Peyer's patch (tissue), 4 donors: ENCODE results near the gene RBMS1. TPM values are rescaled to one million over a fixed set of nuclear protein-coding genes. Genes with fewer than 3 reads are reported as not detected.

Experiments used
- DNase-seq, 3 donors: peaks; one replicate each; pipeline ENCODE4 v3.0.0-alpha.2; 2017 to 2019
- H3K27ac ChIP-seq, 4 donors: fragments of 200-600 bp; sonication (generic); one replicate each; pipeline ENCODE4 v1.5.1; 2016 to 2019
- H3K27me3 ChIP-seq, 2 donors: fragments of 200-600 bp; sonication (generic); one replicate each; pipeline ENCODE4 v1.5.1; 2019
- H3K36me3 ChIP-seq, 3 donors: fragments of 200-600 bp; sonication (generic); one replicate each; pipeline ENCODE4 v1.5.1; 2016 to 2019
- H3K4me1 ChIP-seq, 4 donors: fragments of 200-600 bp; sonication (generic); one replicate each; pipeline ENCODE4 v1.5.1; 2016 to 2019
- H3K4me3 ChIP-seq, 4 donors: fragments of 200-600 bp; sonication (generic); 1 replicate in 3 of 4; 2 replicates in 1 of 4; pipeline ENCODE4 v1.5.1; 2016 to 2019; ENCODE audit warnings: mild to moderate bottlenecking in 1 of 4
- H3K9me3 ChIP-seq, 4 donors: fragments of 200-600 bp; sonication (generic); one replicate each; pipeline ENCODE4 v1.5.1; 2016 to 2019; ENCODE audit warnings: mild to moderate bottlenecking in 1 of 4
- POLR2A ChIP-seq, 2 donors: fragments of 450-650 bp; IDR thresholded peaks; one replicate each; pipeline ENCODE4 v1.5.1; 2017; ENCODE audit warnings: antibody characterized with exemption in 2 of 2, mild to moderate bottlenecking in 2 of 2, moderate library complexity in 2 of 2
- total RNA-seq, 4 donors: library from RNA; depleted of rRNA; stranded (reverse); fragments of >200 nt; gene quantifications; one replicate each; pipeline ENCODE4 v1.1.0, GENCODE V29; 2016
- TF ChIP-seq, protein P1 (sequence below), 6 experiments: fragments of 450-650 bp in 4 of 6; fragments of 200-600 bp in 2 of 6; sonication (generic) in 1 of 6; IDR thresholded peaks; one replicate each; pipeline ENCODE4 v1.5.1; 2017 to 2019; ENCODE audit warnings: antibody characterized with exemption in 6 of 6, mild to moderate bottlenecking in 3 of 6, moderate library complexity in 1 of 6

The RBMS1 gene
- total RNA-seq, 4 donors from 2014 or later, result 10.5 to 41.3 (median 18.5) TPM

DNA sequence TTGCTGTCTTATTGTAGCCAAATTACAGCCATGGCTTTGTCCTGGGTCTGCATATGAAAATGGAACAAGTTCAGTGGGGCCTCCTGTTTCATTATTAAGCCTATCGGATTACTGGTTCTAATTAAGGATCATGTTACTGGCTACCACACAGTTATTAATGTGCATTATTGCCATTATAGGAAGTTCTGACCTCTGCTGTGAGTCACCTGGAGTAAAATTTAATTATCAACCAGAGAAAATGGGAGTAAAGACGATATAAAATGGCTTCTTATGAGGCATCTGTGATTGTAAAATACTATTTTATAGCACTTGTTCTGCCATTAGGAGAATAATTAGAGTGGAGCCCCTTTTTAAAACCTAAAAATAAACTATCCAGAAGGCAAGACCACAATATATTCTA, 150.2 kb downstream of the RBMS1 start:
- no peak for DNase-seq
- H3K36me3 ChIP-seq, result no peaks in the 10 kb centered on the region
- no peak for TF ChIP-seq POLR2A (IDR thresholded peaks at IDR 0.05)
- TF ChIP-seq, protein P1, sequence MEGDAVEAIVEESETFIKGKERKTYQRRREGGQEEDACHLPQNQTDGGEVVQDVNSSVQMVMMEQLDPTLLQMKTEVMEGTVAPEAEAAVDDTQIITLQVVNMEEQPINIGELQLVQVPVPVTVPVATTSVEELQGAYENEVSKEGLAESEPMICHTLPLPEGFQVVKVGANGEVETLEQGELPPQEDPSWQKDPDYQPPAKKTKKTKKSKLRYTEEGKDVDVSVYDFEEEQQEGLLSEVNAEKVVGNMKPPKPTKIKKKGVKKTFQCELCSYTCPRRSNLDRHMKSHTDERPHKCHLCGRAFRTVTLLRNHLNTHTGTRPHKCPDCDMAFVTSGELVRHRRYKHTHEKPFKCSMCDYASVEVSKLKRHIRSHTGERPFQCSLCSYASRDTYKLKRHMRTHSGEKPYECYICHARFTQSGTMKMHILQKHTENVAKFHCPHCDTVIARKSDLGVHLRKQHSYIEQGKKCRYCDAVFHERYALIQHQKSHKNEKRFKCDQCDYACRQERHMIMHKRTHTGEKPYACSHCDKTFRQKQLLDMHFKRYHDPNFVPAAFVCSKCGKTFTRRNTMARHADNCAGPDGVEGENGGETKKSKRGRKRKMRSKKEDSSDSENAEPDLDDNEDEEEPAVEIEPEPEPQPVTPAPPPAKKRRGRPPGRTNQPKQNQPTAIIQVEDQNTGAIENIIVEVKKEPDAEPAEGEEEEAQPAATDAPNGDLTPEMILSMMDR (IDR thresholded peaks at IDR 0.05), result no peak
- no peak overlapping the region for H3K4me3 ChIP-seq
- no peak overlapping the region for H3K27ac ChIP-seq
- H3K9me3 ChIP-seq, result no peaks in the 10 kb centered on the region
- H3K4me1 ChIP-seq, result peaks cover 0 to 4% (median 0%) of the 10 kb centered on the region in 4 donors
- no peaks in the 10 kb centered on the region for H3K27me3 ChIP-seq

- Histone ChIP-seq H3K9me3 (no peaks in the 10 kb centered on the region), H3K27me3 (no peaks in the 10 kb centered on the region), H3K4me3 (no peak overlapping the region), H3K4me1 (peaks cover 0 to 10% (median 0%) of the 10 kb centered on the region in 4 donors), H3K27ac (no peak overlapping the region), H3K36me3 (no peaks in the 10 kb centered on the region)
- no peak for DNase-seq
- TF ChIP-seq, protein P1 (IDR thresholded peaks at IDR 0.05), result no peak
- TF ChIP-seq POLR2A (IDR thresholded peaks at IDR 0.05), result no peak
These were observed 153.9 kb downstream of the RBMS1 start for GRCh38 chr2:160339726-160340125.

DNA sequence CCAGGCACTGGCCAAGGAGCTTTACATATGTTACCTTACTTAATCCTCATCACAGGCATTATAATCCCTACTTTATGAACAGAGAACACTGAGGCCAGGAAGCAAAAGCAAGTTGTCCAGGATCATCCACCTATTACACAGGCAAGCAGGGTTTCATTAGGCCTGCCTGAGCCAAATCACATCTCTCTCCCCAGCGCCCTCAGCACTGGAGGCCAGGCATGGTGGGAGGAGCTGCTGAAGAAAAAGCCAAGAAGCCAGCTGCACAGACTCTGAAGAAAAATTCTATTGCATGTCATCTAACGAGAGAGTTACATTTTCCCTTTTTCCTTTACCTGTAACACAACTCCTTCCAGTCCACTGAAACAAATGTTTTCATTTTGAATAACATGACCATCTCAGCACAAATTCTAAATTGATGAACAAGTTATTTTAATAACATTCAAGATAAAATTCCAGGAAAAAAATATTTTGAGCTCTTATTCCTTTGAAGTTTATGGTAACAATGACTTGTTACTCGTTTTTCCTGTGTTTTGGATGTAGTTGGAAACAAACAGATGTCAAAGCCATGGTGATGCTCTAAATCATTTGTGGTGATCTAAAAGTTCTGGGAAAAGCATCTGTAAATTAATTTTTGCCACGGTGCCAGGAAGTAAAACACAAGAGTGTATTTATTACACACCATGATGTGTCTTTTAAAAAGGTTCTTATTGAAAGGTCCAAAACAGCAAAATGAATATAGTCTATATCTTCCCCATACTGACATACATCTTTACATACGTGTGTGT, 154.5 kb downstream of the RBMS1 start:
- Histone ChIP-seq H3K4me1 (peaks cover 0 to 10% (median 0%) of the 10 kb centered on the region in 4 donors), H3K4me3 (no peak overlapping the region), H3K36me3 (no peaks in the 10 kb centered on the region), H3K9me3 (no peaks in the 10 kb centered on the region), H3K27me3 (no peaks in the 10 kb centered on the region), H3K27ac (peak overlapping the region in 1 of 4 donors; percentile 19)
- no peak for TF ChIP-seq POLR2A (IDR thresholded peaks at IDR 0.05)
- TF ChIP-seq, protein P1 (IDR thresholded peaks at IDR 0.05), result no peak
- DNase-seq, result no peak

GRCh38 chr2:160337728-160338127, 155.9 kb downstream of the RBMS1 start:
- DNase-seq, result no peak
- no peak for TF ChIP-seq POLR2A (IDR thresholded peaks at IDR 0.05)
- TF ChIP-seq, protein P1 (IDR thresholded peaks at IDR 0.05), result no peak
- Histone ChIP-seq H3K36me3 (no peaks in the 10 kb centered on the region), H3K9me3 (no peaks in the 10 kb centered on the region), H3K27ac (no peak overlapping the region), H3K27me3 (no peaks in the 10 kb centered on the region), H3K4me3 (no peak overlapping the region), H3K4me1 (peaks cover 0 to 10% (median 0%) of the 10 kb centered on the region in 4 donors)

- H3K36me3 ChIP-seq, result no peaks in the 10 kb centered on the region
- no peak overlapping the region for H3K27ac ChIP-seq
- no peaks in the 10 kb centered on the region for H3K27me3 ChIP-seq
- no peaks in the 10 kb centered on the region for H3K9me3 ChIP-seq
- H3K4me3 ChIP-seq, result no peak overlapping the region
- H3K4me1 ChIP-seq, result peaks cover 0 to 10% (median 0%) of the 10 kb centered on the region in 4 donors
- no peak for TF ChIP-seq POLR2A (IDR thresholded peaks at IDR 0.05)
- TF ChIP-seq, protein P1 (IDR thresholded peaks at IDR 0.05), result no peak
- DNase-seq, result no peak
These were observed 157.0 kb downstream of the RBMS1 start for GRCh38 chr2:160336635-160337034.
